ENCODE measurements around the gene KLHL22.

GRCh38 chr22:20423008-20423905 is 72.3 kb downstream of the KLHL22 start:
- TF ChIP-seq EP300 (IDR thresholded peaks at IDR 0.05; ENCODE audit: borderline replicate concordance) (no peak), FOXM1 (IDR thresholded peaks at IDR 0.05; ENCODE audit: borderline replicate concordance, low read depth) (no peak), CREB1 (IDR thresholded peaks at IDR 0.05; ENCODE audit: low read depth) (no peak), TAF1 (IDR thresholded peaks at IDR 0.05; ENCODE audit: low read depth) (no peak), ZBTB7A (IDR thresholded peaks at IDR 0.05; ENCODE audit: low read depth) (no peak), TEAD4 (IDR thresholded peaks at IDR 0.05) (no peak), YY1 (IDR thresholded peaks at IDR 0.05; ENCODE audit: low read depth) (no peak), CEBPB (IDR thresholded peaks at IDR 0.05) (no peak), MAX (IDR thresholded peaks at IDR 0.05) (no peak)
- TF ChIP-seq, protein P1, sequence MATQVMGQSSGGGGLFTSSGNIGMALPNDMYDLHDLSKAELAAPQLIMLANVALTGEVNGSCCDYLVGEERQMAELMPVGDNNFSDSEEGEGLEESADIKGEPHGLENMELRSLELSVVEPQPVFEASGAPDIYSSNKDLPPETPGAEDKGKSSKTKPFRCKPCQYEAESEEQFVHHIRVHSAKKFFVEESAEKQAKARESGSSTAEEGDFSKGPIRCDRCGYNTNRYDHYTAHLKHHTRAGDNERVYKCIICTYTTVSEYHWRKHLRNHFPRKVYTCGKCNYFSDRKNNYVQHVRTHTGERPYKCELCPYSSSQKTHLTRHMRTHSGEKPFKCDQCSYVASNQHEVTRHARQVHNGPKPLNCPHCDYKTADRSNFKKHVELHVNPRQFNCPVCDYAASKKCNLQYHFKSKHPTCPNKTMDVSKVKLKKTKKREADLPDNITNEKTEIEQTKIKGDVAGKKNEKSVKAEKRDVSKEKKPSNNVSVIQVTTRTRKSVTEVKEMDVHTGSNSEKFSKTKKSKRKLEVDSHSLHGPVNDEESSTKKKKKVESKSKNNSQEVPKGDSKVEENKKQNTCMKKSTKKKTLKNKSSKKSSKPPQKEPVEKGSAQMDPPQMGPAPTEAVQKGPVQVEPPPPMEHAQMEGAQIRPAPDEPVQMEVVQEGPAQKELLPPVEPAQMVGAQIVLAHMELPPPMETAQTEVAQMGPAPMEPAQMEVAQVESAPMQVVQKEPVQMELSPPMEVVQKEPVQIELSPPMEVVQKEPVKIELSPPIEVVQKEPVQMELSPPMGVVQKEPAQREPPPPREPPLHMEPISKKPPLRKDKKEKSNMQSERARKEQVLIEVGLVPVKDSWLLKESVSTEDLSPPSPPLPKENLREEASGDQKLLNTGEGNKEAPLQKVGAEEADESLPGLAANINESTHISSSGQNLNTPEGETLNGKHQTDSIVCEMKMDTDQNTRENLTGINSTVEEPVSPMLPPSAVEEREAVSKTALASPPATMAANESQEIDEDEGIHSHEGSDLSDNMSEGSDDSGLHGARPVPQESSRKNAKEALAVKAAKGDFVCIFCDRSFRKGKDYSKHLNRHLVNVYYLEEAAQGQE (IDR thresholded peaks at IDR 0.05; ENCODE audit: low read depth): no peak
